Smooth muscle cell (in vitro differentiated cells): ENCODE data around the gene MYO3B. TPM values are rescaled to one million over a fixed set of nuclear protein-coding genes. Genes with fewer than 3 reads are reported as not detected.

ENCODE experiments used
- DNase-seq: peaks from one replicate; lab custom pipeline; 2025; ENCODE audit not compliant: unreplicated experiment; lab: John Stamatoyannopoulos, UW
- H2AFZ ChIP-seq: fragments of 200-600 bp; sonication (generic); 2 replicates; pipeline ENCODE4 v1.6.0; 2016; ENCODE audit warnings: antibody characterized with exemption, low read depth, mild to moderate bottlenecking
- H3F3A ChIP-seq: fragments of 200-600 bp; sonication (generic); 2 replicates; pipeline ENCODE4 v1.6.0; 2017; ENCODE audit warnings: antibody characterized with exemption, low read depth
- H3K27ac ChIP-seq: fragments of 200-600 bp; sonication (generic); 2 replicates; pipeline ENCODE4 v1.5.1; 2016; ENCODE audit warnings: low read depth, mild to moderate bottlenecking
- H3K27me3 ChIP-seq: fragments of 200-600 bp; sonication (generic); 2 replicates; pipeline ENCODE4 v1.6.1; 2016; ENCODE audit warnings: low read depth, mild to moderate bottlenecking
- H3K36me3 ChIP-seq: fragments of 200-600 bp; sonication (generic); 2 replicates; pipeline ENCODE4 v1.5.1; 2016; ENCODE audit warnings: low read depth
- H3K4me1 ChIP-seq: fragments of 200-600 bp; sonication (generic); 2 replicates; pipeline ENCODE4 v1.5.1; 2016; ENCODE audit warnings: low read depth
- H3K4me2 ChIP-seq: fragments of 200-600 bp; sonication (generic); 2 replicates; pipeline ENCODE4 v1.6.0; 2016; ENCODE audit warnings: mild to moderate bottlenecking
- H3K4me3 ChIP-seq: fragments of 200-600 bp; sonication (generic); 2 replicates; pipeline ENCODE4 v1.5.1; 2016; ENCODE audit warnings: mild to moderate bottlenecking
- H3K79me2 ChIP-seq: fragments of 200-600 bp; sonication (generic); 2 replicates; pipeline ENCODE4 v1.6.0; 2016; ENCODE audit warnings: low read depth, mild to moderate bottlenecking
- H3K9ac ChIP-seq: fragments of 200-600 bp; sonication (generic); 2 replicates; pipeline ENCODE4 v1.6.0; 2016; ENCODE audit warnings: low read depth
- H3K9me3 ChIP-seq: fragments of 200-600 bp; sonication (generic); replicated peaks from 2 replicates; pipeline ENCODE4 v1.5.1; 2016; ENCODE audit warnings: low read depth
- H4K20me1 ChIP-seq: fragments of 200-600 bp; sonication (generic); 2 replicates; pipeline ENCODE4 v1.6.0; 2016; ENCODE audit warnings: low read depth
- CTCF ChIP-seq: fragments of 200-600 bp; sonication (generic); IDR thresholded peaks from 2 replicates; pipeline ENCODE4 v1.5.1; 2017; ENCODE audit warnings: borderline replicate concordance, mild to moderate bottlenecking, antibody characterized with exemption; ENCODE audit not compliant: insufficient read depth, poor library complexity, severe bottlenecking
- WGBS: methylation state at CpG from one replicate; pipeline ENCODE4 v1.1.7; 2016; ENCODE audit warnings: low lambda C conversion rate; 5-methylcytosine and 5-hydroxymethylcytosine counted together
- polyA plus RNA-seq: library from polyadenylated mRNA; unstranded; fragments of >200 nt; fragmentation: Nextera tagmentation; extraction: Ambion mirVana; gene quantifications from 2 replicates; pipeline ENCODE4 v1.2.1, GENCODE V29; 2016
- total RNA-seq: library from RNA; depleted of rRNA; stranded (reverse); fragments of >200 nt; gene quantifications from 2 replicates; pipeline ENCODE4 v1.2.3, GENCODE V29; 2014

MYO3B gene
- total and polyA plus RNA-seq, 2 experiments from 2014 or later: 0.47 to 3.1 TPM

GRCh38 chr2:170568511-170568910, 390.6 kb downstream of the MYO3B start:
- DNase-seq: no peak
- WGBS: 56% methylated on average over 2 of the region's 2 CpGs

GRCh38 chr2:170571612-170572011, 393.7 kb downstream of the MYO3B start:
- Histone ChIP-seq H3K36me3 (no peaks in the 10 kb centered on the region), H4K20me1 (no peaks in the 10 kb centered on the region), H3K9ac (no peak overlapping the region), H3K79me2 (no peaks in the 10 kb centered on the region), H2AFZ (no peak overlapping the region), H3K4me3 (no peak overlapping the region), H3F3A (no peaks in the 10 kb centered on the region), H3K27ac (no peak overlapping the region), H3K4me2 (no peak overlapping the region), H3K27me3 (peaks cover 2% of the 10 kb centered on the region), H3K9me3 (no peaks in the 10 kb centered on the region), H3K4me1 (no peaks in the 10 kb centered on the region)
- DNase-seq: no peak
- 26% methylated on average over 1 of the region's 1 CpG for WGBS
- TF ChIP-seq CTCF: no peak

More at GRCh38 chr2:170568511-170568910, 390.6 kb downstream of the MYO3B start:
- no peak for TF ChIP-seq CTCF
- H4K20me1 ChIP-seq: no peaks in the 10 kb centered on the region
- no peaks in the 10 kb centered on the region for H3K79me2 ChIP-seq
- peaks cover 2% of the 10 kb centered on the region for H3K27me3 ChIP-seq
- no peak overlapping the region for H3K27ac ChIP-seq
- no peak overlapping the region for H3K9ac ChIP-seq
- H3K9me3 ChIP-seq: no peaks in the 10 kb centered on the region
- no peaks in the 10 kb centered on the region for H3K36me3 ChIP-seq
- no peak overlapping the region for H3K4me2 ChIP-seq
- H3K4me1 ChIP-seq: no peaks in the 10 kb centered on the region
- no peaks in the 10 kb centered on the region for H3F3A ChIP-seq
- H2AFZ ChIP-seq: no peak overlapping the region
- H3K4me3 ChIP-seq: no peak overlapping the region

GRCh38 chr2:170573671-170574070, 395.7 kb downstream of the MYO3B start:
- no peaks in the 10 kb centered on the region for H3K9me3 ChIP-seq
- no peaks in the 10 kb centered on the region for H4K20me1 ChIP-seq
- no peaks in the 10 kb centered on the region for H3K36me3 ChIP-seq
- no peak for DNase-seq
- H3K27ac ChIP-seq: no peak overlapping the region
- no peaks in the 10 kb centered on the region for H3K4me1 ChIP-seq
- no peak overlapping the region for H3K9ac ChIP-seq
- no peak overlapping the region for H2AFZ ChIP-seq
- WGBS: 87% methylated on average over 1 of the region's 1 CpG
- H3K4me3 ChIP-seq: no peak overlapping the region
- H3K79me2 ChIP-seq: no peaks in the 10 kb centered on the region
- no peaks in the 10 kb centered on the region for H3K27me3 ChIP-seq
- H3K4me2 ChIP-seq: no peak overlapping the region
- no peaks in the 10 kb centered on the region for H3F3A ChIP-seq
- TF ChIP-seq CTCF: no peak

- H3K79me2 ChIP-seq: no peaks in the 10 kb centered on the region
- H2AFZ ChIP-seq: no peak overlapping the region
- H3K9me3 ChIP-seq: no peaks in the 10 kb centered on the region
- no peak overlapping the region for H3K4me2 ChIP-seq
- H3K36me3 ChIP-seq: no peaks in the 10 kb centered on the region
- no peaks in the 10 kb centered on the region for H3K27me3 ChIP-seq
- no peak for TF ChIP-seq CTCF
- no peak for DNase-seq
- 86% methylated on average over 7 of the region's 7 CpGs for WGBS
- no peak overlapping the region for H3K27ac ChIP-seq
- H3K4me1 ChIP-seq: no peaks in the 10 kb centered on the region
- H3K9ac ChIP-seq: no peak overlapping the region
- no peaks in the 10 kb centered on the region for H4K20me1 ChIP-seq
- H3F3A ChIP-seq: no peaks in the 10 kb centered on the region
- H3K4me3 ChIP-seq: no peak overlapping the region
These were observed 398.3 kb downstream of the MYO3B start for GRCh38 chr2:170576296-170576695.
